GM12875 (cell line): ENCODE data around the gene GALNT9.

Experiments
- H3K4me3 ChIP-seq: one replicate; pipeline ENCODE4 v1.5.1; 2011; ENCODE audit warnings: low read depth, low read length, control low read depth
- TF ChIP-seq, protein P1 (sequence below): IDR thresholded peaks from 2 replicates; pipeline ENCODE4 v1.5.1; 2011; ENCODE audit warnings: low read depth, mild to moderate bottlenecking, control low read depth, inconsistent platforms, low read length, moderate library complexity, borderline replicate concordance; ENCODE audit not compliant: insufficient read depth

Gene GALNT9

DNA sequence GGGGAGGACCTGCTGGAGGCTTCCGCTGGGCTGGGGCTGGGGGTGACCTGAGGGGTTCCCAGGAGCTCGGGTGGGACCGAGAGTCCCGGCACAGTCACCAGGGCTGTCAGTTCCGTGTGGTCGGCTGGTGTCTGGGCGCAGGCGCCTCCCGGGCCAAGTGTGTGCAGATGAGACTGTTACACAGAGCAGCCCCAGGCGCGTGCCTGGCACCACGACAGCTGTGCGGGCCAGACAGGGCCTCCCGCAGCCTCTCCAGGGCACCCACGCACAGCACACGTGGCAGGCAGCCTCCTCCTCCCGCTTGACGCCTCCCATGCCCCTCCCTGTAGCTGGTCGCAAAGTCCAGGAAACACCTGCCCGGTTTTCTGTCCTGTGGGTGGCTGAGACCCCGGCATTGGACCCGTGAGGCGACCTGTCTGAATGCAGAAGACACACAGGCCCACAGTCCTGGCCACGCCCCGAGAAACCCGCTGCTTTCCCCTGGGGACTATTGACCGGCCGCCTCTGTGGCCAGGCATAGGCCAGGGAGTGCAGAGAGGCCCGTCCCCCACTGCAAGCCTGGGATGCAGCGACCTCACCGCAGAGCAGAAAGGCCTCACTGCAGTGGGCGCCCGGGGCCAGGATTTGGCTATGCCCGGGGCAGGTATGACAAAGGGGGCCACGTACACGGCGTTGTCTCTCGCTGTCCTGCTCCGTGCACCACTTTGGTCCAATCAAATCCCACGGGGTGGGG lies 12.1 kb upstream of the GALNT9 start:
- no peak overlapping the region for H3K4me3 ChIP-seq
- TF ChIP-seq, protein P1, sequence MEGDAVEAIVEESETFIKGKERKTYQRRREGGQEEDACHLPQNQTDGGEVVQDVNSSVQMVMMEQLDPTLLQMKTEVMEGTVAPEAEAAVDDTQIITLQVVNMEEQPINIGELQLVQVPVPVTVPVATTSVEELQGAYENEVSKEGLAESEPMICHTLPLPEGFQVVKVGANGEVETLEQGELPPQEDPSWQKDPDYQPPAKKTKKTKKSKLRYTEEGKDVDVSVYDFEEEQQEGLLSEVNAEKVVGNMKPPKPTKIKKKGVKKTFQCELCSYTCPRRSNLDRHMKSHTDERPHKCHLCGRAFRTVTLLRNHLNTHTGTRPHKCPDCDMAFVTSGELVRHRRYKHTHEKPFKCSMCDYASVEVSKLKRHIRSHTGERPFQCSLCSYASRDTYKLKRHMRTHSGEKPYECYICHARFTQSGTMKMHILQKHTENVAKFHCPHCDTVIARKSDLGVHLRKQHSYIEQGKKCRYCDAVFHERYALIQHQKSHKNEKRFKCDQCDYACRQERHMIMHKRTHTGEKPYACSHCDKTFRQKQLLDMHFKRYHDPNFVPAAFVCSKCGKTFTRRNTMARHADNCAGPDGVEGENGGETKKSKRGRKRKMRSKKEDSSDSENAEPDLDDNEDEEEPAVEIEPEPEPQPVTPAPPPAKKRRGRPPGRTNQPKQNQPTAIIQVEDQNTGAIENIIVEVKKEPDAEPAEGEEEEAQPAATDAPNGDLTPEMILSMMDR: no peak

DNA sequence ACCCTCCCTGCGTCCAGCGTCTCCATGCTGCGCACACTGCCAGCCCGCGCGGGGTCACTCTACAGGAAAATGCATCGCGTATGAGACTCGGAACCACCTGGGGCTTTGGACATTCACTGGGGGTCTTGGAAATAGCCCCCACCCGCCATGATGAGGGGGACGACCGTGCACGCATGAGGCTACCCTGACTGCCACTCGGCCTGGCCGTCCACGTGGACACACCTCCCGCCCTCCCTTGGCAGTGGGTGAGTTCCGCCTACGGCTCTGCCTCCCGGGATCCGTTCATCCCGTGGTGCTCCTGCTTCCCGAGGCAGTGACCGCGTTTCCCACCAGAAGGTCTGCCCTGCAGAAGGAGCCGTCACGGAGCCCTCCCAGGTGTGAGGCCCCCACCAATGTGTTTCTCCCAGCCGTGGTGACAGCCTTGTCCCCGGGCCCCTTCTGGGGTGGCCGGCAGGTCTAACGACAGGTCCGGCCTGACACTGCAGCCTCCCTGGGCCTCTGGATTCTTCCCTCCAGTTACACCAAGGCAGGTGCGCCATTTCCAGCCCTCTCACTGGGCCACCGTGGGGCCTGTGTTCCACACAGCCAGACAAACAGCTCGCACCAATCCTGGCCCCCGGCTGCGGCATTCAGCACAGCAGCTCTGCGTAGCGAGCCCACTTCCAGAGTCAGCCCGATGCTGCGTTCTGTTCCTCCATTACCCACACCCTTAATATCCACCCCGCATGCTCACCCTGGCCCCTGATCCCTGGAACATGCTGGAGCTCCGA lies 11.1 kb upstream of the GALNT9 start:
- TF ChIP-seq, protein P1: no peak

DNA sequence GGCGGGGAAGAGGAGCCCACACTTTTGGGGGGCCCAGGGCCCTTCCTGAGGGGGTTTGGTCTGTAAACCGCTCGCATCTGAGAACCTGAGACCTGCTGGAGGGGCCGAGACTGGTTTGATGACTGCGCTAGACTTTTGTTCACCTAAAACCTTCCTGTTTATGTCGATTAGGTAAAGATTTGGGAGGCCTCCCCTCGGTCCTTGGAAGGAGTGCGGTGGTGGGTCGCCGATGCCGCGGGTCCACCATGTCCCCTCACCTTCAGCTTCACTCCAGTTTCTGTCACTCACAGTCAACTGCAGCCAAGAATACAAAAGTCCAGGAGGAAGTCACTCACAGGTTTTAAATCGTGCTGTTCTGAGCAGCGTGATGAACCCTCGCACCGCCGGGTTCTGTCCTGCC lies 10.5 kb upstream of the GALNT9 start:
- TF ChIP-seq, protein P1: no peak
- no peak overlapping the region for H3K4me3 ChIP-seq

More for the DNA sequence above, 11.1 kb upstream of the GALNT9 start:
- H3K4me3 ChIP-seq: no peak overlapping the region

DNA sequence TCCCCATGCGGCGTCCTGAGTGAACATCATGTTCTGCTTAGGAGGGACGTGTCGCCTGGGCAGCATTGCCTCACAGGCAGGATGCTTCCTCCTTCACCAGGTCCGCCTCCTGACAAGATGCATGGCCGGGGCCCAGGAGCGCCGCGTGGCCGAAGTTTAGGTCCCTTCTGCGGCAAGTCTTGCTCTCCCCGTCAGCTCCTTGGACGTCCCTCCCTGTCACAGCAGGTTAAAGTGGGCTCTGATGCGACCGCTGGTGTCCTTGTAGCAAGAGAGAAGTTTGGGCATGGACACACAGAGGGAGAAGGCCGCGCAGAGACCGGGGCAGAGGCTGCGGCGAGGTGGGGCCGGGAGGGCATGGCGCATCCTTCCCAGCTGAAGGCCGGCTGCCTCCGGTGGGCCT lies 9.4 kb upstream of the GALNT9 start:
- H3K4me3 ChIP-seq: no peak overlapping the region
- TF ChIP-seq, protein P1: no peak

DNA sequence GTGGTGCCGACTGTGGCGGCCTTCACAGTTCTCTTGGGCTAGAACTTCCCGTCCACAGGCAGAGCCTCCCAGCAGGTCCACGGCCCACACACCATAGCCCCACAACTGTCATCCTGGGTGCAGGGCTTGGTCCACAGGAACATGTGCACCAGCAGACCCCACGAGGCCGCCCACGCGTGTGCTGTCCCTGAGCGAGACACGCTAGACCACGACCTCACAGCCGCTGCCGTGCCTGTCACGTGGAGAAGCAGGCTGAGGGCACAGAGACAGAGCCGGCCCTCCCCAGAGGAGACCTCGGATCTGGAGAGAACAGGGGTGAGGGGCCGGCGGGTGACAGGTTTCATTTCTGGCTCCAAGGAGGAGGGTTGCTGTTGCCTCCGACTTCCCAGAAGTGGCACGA lies 8.9 kb upstream of the GALNT9 start:
- no peak overlapping the region for H3K4me3 ChIP-seq
- TF ChIP-seq, protein P1: no peak

DNA sequence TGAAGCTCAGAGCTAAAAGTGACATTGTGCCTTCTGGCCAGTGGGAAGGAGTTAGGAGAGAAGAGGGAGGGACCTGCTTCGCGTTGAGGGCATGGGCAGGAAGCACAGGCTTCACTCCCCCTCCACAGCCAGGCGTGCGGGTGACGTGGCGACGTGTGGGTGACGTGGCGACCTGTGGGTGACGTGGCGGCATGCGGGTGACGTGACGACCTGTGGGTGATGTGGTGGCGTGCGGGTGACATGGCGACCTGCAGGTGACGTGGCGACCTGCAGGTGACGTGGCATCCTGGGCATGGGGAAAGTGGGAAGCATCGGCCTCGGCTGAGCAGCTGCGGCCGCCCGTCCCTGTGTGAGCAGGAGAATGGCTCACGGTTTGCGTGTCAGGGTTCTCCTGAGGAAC lies 8.2 kb upstream of the GALNT9 start:
- no peak overlapping the region for H3K4me3 ChIP-seq
- TF ChIP-seq, protein P1: no peak
